K562 (cell line): ENCODE results near the gene COL1A1. TPM values are rescaled to one million over a fixed set of nuclear protein-coding genes. Genes with fewer than 3 reads are reported as not detected.

Experiments used
- KDM1A ChIP-seq, 2 experiments: fragments of 450-650 bp; IDR thresholded peaks; 2 replicates each; pipeline ENCODE4 v1.6.1; 2016; ENCODE audit warnings: mild to moderate bottlenecking in 2 of 2
- MCM2 ChIP-seq: fragments of 450-650 bp; IDR thresholded peaks from 2 replicates; pipeline ENCODE4 v1.6.1; 2017; ENCODE audit warnings: low read depth, mild to moderate bottlenecking
- MYNN ChIP-seq, 2 experiments: sonication (generic); formaldehyde crosslinking in 1 of 2; IDR thresholded peaks; 2 replicates each; pipeline versions ENCODE4 v1.5.0 to v1.6.1; 2016 to 2020; ENCODE audit warnings: antibody characterized with exemption in 1 of 2, missing genetic modification reagents in 1 of 2
- PRPF4 ChIP-seq: fragments of 200-400 bp; formaldehyde crosslinking; IDR thresholded peaks from one replicate; pipeline ENCODE4 v1.6.1; 2017; ENCODE audit warnings: low read length, low read depth, mild to moderate bottlenecking; ENCODE audit not compliant: insufficient read depth, poor library complexity, severe bottlenecking
- ZNF263 ChIP-seq: sonication (generic); formaldehyde crosslinking; IDR thresholded peaks from 2 replicates; pipeline ENCODE4 v1.8.0; 2022; ENCODE audit warnings: mild to moderate bottlenecking, missing genetic modification reagents, borderline replicate concordance
- polyA plus RNA-seq, 8 experiments: library from polyadenylated mRNA; depleted of rRNA in 4 of 8; stranded (reverse) in 5 of 8; unstranded in 3 of 8; fragments of >200 nt; fragmentation: Nextera tagmentation in 2 of 8; fragmentation: Illumina TruSeq in 1 of 8; extraction: Ambion mirVana in 2 of 8; extraction: Trizol in 1 of 8; gene quantifications; 2 replicates each; pipeline versions ENCODE4 v1.2.1 to v1.2.3, GENCODE V29; 2011 to 2014; ENCODE audit warnings: inconsistent platforms in 1 of 8, missing spikeins in 1 of 8
- total RNA-seq, 7 experiments: library from RNA; depleted of rRNA in 6 of 7; stranded (reverse); fragments of >200 nt in 6 of 7; fragmentation: Illumina TruSeq in 2 of 7; extraction: Trizol in 2 of 7; gene quantifications; 2 replicates each; pipeline versions ENCODE4 v1.2.1 to v1.2.3, GENCODE V29; 2011 to 2021; ENCODE audit warnings: low replicate concordance in 1 of 7
- TF ChIP-seq, protein P1 (sequence below): IDR thresholded peaks from 3 replicates; pipeline ENCODE4 v1.6.1; 2011; ENCODE audit warnings: borderline replicate concordance, mild to moderate bottlenecking; ENCODE audit not compliant: insufficient read length, insufficient read depth
- TF ChIP-seq, protein P2 (sequence below): sonication (generic); formaldehyde crosslinking; IDR thresholded peaks from 2 replicates; pipeline ENCODE4 v1.8.0; 2023; ENCODE audit warnings: missing genetic modification reagents, mild to moderate bottlenecking, borderline replicate concordance
- TF ChIP-seq, protein P3 (sequence below): sonication (generic); formaldehyde crosslinking; IDR thresholded peaks from 2 replicates; pipeline ENCODE4 v1.8.1; 2022; ENCODE audit warnings: missing genetic modification reagents
- TF ChIP-seq, protein P4 (sequence below): fragments of 250-450 bp; sonication (Bioruptor Pico); IDR thresholded peaks from 2 replicates; pipeline ENCODE4 v1.5.0; 2021
- TF ChIP-seq, protein P5 (sequence below): IDR thresholded peaks from 2 replicates; pipeline ENCODE4 v1.6.1; 2014; ENCODE audit warnings: antibody characterized with exemption
- TF ChIP-seq, protein P6 (sequence below): fragments of 450-650 bp; IDR thresholded peaks from 2 replicates; pipeline ENCODE4 v1.6.1; 2016; ENCODE audit warnings: mild to moderate bottlenecking

COL1A1 gene
- total and polyA plus RNA-seq, 9 of the 15 experiments (the other 6 are each of a cell fraction or from before 2014, with no cell fraction given), result 0.04 to 3.4 (median 0.18) TPM

DNA sequence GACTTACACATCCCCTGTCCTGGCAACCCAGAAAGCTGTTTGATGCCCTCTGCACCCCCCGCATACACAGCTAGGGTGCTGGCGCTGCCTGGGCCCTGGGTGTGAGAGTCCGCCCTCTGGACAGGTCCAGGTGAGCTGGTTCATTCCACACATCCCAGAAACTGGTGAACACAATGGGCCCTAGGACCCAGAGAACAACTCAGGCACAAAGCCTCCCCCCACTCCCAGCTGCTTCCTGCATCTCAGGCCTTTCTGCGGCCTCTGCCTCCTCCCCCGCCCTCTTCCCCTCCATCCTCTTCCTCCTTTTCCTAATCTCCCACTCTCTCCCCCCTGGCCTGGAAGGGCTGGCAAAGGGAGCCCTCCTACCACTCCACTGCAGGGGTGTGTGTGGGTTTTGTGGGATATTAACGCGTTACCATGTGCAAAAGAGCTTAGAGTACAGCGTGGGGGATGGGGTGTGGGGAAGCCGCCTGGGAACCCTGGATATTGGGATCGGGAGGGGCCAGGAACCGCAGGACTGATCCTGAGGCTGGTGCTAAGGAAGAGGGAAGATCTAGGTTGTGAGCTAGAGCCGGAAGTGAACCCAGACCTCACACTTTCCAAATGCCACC lies 49.4 kb downstream of the COL1A1 start (continued):
- TF ChIP-seq, protein P1, sequence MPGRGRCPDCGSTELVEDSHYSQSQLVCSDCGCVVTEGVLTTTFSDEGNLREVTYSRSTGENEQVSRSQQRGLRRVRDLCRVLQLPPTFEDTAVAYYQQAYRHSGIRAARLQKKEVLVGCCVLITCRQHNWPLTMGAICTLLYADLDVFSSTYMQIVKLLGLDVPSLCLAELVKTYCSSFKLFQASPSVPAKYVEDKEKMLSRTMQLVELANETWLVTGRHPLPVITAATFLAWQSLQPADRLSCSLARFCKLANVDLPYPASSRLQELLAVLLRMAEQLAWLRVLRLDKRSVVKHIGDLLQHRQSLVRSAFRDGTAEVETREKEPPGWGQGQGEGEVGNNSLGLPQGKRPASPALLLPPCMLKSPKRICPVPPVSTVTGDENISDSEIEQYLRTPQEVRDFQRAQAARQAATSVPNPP, result no peak
- TF ChIP-seq, protein P2, sequence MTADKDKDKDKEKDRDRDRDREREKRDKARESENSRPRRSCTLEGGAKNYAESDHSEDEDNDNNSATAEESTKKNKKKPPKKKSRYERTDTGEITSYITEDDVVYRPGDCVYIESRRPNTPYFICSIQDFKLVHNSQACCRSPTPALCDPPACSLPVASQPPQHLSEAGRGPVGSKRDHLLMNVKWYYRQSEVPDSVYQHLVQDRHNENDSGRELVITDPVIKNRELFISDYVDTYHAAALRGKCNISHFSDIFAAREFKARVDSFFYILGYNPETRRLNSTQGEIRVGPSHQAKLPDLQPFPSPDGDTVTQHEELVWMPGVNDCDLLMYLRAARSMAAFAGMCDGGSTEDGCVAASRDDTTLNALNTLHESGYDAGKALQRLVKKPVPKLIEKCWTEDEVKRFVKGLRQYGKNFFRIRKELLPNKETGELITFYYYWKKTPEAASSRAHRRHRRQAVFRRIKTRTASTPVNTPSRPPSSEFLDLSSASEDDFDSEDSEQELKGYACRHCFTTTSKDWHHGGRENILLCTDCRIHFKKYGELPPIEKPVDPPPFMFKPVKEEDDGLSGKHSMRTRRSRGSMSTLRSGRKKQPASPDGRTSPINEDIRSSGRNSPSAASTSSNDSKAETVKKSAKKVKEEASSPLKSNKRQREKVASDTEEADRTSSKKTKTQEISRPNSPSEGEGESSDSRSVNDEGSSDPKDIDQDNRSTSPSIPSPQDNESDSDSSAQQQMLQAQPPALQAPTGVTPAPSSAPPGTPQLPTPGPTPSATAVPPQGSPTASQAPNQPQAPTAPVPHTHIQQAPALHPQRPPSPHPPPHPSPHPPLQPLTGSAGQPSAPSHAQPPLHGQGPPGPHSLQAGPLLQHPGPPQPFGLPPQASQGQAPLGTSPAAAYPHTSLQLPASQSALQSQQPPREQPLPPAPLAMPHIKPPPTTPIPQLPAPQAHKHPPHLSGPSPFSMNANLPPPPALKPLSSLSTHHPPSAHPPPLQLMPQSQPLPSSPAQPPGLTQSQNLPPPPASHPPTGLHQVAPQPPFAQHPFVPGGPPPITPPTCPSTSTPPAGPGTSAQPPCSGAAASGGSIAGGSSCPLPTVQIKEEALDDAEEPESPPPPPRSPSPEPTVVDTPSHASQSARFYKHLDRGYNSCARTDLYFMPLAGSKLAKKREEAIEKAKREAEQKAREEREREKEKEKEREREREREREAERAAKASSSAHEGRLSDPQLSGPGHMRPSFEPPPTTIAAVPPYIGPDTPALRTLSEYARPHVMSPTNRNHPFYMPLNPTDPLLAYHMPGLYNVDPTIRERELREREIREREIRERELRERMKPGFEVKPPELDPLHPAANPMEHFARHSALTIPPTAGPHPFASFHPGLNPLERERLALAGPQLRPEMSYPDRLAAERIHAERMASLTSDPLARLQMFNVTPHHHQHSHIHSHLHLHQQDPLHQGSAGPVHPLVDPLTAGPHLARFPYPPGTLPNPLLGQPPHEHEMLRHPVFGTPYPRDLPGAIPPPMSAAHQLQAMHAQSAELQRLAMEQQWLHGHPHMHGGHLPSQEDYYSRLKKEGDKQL (CRISPR knock-in tag), result no peak
- TF ChIP-seq, protein P3, sequence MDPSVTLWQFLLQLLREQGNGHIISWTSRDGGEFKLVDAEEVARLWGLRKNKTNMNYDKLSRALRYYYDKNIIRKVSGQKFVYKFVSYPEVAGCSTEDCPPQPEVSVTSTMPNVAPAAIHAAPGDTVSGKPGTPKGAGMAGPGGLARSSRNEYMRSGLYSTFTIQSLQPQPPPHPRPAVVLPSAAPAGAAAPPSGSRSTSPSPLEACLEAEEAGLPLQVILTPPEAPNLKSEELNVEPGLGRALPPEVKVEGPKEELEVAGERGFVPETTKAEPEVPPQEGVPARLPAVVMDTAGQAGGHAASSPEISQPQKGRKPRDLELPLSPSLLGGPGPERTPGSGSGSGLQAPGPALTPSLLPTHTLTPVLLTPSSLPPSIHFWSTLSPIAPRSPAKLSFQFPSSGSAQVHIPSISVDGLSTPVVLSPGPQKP (CRISPR knock-in tag), result no peak
- TF ChIP-seq MCM2 (no peak), MYNN (IDR thresholded peaks at IDR 0.05) (no peak), MYNN (CRISPR knock-in tag; IDR thresholded peaks at IDR 0.05) (no peak), PRPF4 (no peak), ZNF263 (CRISPR knock-in tag) (no peak), KDM1A (IDR thresholded peaks at IDR 0.05) (peak; percentile 65 to 86)
- TF ChIP-seq, protein P4, sequence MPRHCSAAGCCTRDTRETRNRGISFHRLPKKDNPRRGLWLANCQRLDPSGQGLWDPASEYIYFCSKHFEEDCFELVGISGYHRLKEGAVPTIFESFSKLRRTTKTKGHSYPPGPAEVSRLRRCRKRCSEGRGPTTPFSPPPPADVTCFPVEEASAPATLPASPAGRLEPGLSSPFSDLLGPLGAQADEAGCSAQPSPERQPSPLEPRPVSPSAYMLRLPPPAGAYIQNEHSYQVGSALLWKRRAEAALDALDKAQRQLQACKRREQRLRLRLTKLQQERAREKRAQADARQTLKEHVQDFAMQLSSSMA (CRISPR knock-in tag), result no peak
- TF ChIP-seq, protein P5, sequence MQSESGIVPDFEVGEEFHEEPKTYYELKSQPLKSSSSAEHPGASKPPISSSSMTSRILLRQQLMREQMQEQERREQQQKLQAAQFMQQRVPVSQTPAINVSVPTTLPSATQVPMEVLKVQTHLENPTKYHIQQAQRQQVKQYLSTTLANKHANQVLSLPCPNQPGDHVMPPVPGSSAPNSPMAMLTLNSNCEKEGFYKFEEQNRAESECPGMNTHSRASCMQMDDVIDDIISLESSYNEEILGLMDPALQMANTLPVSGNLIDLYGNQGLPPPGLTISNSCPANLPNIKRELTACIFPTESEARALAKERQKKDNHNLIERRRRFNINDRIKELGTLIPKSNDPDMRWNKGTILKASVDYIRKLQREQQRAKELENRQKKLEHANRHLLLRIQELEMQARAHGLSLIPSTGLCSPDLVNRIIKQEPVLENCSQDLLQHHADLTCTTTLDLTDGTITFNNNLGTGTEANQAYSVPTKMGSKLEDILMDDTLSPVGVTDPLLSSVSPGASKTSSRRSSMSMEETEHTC, result no peak
- TF ChIP-seq, protein P6, sequence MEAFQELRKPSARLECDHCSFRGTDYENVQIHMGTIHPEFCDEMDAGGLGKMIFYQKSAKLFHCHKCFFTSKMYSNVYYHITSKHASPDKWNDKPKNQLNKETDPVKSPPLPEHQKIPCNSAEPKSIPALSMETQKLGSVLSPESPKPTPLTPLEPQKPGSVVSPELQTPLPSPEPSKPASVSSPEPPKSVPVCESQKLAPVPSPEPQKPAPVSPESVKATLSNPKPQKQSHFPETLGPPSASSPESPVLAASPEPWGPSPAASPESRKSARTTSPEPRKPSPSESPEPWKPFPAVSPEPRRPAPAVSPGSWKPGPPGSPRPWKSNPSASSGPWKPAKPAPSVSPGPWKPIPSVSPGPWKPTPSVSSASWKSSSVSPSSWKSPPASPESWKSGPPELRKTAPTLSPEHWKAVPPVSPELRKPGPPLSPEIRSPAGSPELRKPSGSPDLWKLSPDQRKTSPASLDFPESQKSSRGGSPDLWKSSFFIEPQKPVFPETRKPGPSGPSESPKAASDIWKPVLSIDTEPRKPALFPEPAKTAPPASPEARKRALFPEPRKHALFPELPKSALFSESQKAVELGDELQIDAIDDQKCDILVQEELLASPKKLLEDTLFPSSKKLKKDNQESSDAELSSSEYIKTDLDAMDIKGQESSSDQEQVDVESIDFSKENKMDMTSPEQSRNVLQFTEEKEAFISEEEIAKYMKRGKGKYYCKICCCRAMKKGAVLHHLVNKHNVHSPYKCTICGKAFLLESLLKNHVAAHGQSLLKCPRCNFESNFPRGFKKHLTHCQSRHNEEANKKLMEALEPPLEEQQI, result no peak
